Endothelial cell of umbilical vein (primary cell): Measurements from ENCODE around the gene RGS6. TPM values are rescaled to one million over a fixed set of nuclear protein-coding genes. Genes with fewer than 3 reads are reported as not detected.

Source experiments
- BruUV-seq: library from RNA; stranded (reverse); fragments of 400-500 nt; replicated peaks from 2 replicates; lab custom pipeline; 2021; lab: Mats Ljungman, UMichigan
- CTCF ChIA-PET: fragments of 300-600, 350-600 bp; sonication (Branson Sonifier 250); formaldehyde crosslinking; loops from one replicate; lab custom pipeline; 2021; ENCODE audit warnings: antibody characterized with exemption, inconsistent platforms; lab: Charles Lee
- POLR2A ChIA-PET: fragments of 300-600, 350-600 bp; sonication (Branson Sonifier 250); formaldehyde crosslinking; loops from one replicate; lab custom pipeline; 2021; ENCODE audit warnings: antibody characterized with exemption, inconsistent platforms; lab: Charles Lee
- DNase-seq: peaks from one replicate; pipeline ENCODE4 v3.0.0-alpha.2; 2011; ENCODE audit warnings: low read depth, low spot score
- FAIRE-seq: peaks from 2 replicates; lab custom pipeline; 2011; peaks lifted over from hg19 to GRCh38; lab: Jason Lieb, UNC
- H2AFZ ChIP-seq: 2 replicates; pipeline ENCODE4 v1.6.0; 2012; ENCODE audit warnings: low read depth, low read length, control low read depth, inconsistent platforms
- H3K27ac ChIP-seq: 2 replicates; pipeline ENCODE4 v1.5.1; 2011; ENCODE audit warnings: low read depth, mild to moderate bottlenecking, control low read depth, low read length, moderate library complexity; ENCODE audit not compliant: insufficient read depth
- H3K27me3 ChIP-seq, 2 experiments: 2 replicates each; pipeline versions ENCODE4 v1.6.0 to v1.6.1; 2011; ENCODE audit warnings: low read length in 2 of 2, mixed read lengths in 1 of 2; ENCODE audit not compliant: control insufficient read depth in 2 of 2, insufficient read depth in 2 of 2
- H3K36me3 ChIP-seq, 2 experiments: 2 replicates in 1 of 2; 3 replicates in 1 of 2; pipeline ENCODE4 v1.5.1; 2011; ENCODE audit warnings: low read length in 2 of 2, mild to moderate bottlenecking in 1 of 2, moderate library complexity in 1 of 2; ENCODE audit not compliant: control insufficient read depth in 2 of 2, insufficient read depth in 2 of 2; ENCODE audit errors: extremely low read depth in 1 of 2
- H3K4me1 ChIP-seq: 3 replicates; pipeline ENCODE4 v1.5.1; 2011; ENCODE audit warnings: mild to moderate bottlenecking, low read length; ENCODE audit not compliant: control insufficient read depth, insufficient read depth; ENCODE audit errors: extremely low read depth
- H3K4me2 ChIP-seq: 2 replicates; pipeline ENCODE4 v1.6.1; 2011; ENCODE audit warnings: low read length, control low read depth, mixed read lengths; ENCODE audit not compliant: insufficient read depth
- H3K4me3 ChIP-seq, 3 experiments: fragments of 200-600 bp in 1 of 3; sonication (generic), shearing (Covaris generic) in 1 of 3; replicated peaks in 1 of 3; 2 replicates each; pipeline ENCODE4 v1.5.1; 2011 to 2016; ENCODE audit warnings: control low read depth in 3 of 3, low read length in 3 of 3, mild to moderate bottlenecking in 2 of 3, inconsistent platforms in 1 of 3, low read depth in 1 of 3, moderate library complexity in 1 of 3; ENCODE audit not compliant: insufficient read depth in 1 of 3
- H3K79me2 ChIP-seq: 2 replicates; pipeline ENCODE4 v1.6.0; 2012; ENCODE audit warnings: low read length, inconsistent platforms; ENCODE audit not compliant: control insufficient read depth, insufficient read depth
- H3K9ac ChIP-seq: replicated peaks from 2 replicates; pipeline ENCODE3; 2011; ENCODE audit warnings: low read length, control low read depth; ENCODE audit not compliant: insufficient read depth; ENCODE audit errors: extremely low read depth
- H3K9me1 ChIP-seq: replicated peaks from 3 replicates; pipeline ENCODE4 v1.6.0; 2011; ENCODE audit warnings: mild to moderate bottlenecking, low read length; ENCODE audit not compliant: control insufficient read depth, insufficient read depth; ENCODE audit errors: extremely low read depth
- H3K9me3 ChIP-seq: replicated peaks from 2 replicates; pipeline ENCODE4 v1.5.1; 2012; ENCODE audit warnings: low read length, inconsistent platforms; ENCODE audit not compliant: control insufficient read depth, insufficient read depth
- H4K20me1 ChIP-seq: replicated peaks from 2 replicates; pipeline ENCODE3; 2011; ENCODE audit warnings: mild to moderate bottlenecking, low read length; ENCODE audit not compliant: control insufficient read depth, insufficient read depth; ENCODE audit errors: extremely low read depth
- CTCF ChIP-seq, 2 donors: IDR thresholded peaks; 1 replicate in 1 of 2; 2 replicates in 1 of 2; pipeline ENCODE4 v1.5.1; 2011; ENCODE audit warnings: low read length in 2 of 2, mild to moderate bottlenecking in 2 of 2, moderate library complexity in 2 of 2, control low read depth in 1 of 2, inconsistent platforms in 1 of 2, low read depth in 1 of 2; ENCODE audit not compliant: insufficient read depth in 1 of 2; ENCODE audit errors: extremely low read depth in 1 of 2
- EZH2 ChIP-seq: IDR thresholded peaks from 2 replicates; pipeline ENCODE4 v1.6.1; 2012; ENCODE audit warnings: borderline replicate concordance, low read depth, mild to moderate bottlenecking, moderate library complexity, low read length, inconsistent platforms; ENCODE audit not compliant: severe bottlenecking
- FOS ChIP-seq: IDR thresholded peaks from 2 replicates; pipeline ENCODE4 v1.6.1; 2011; ENCODE audit warnings: mild to moderate bottlenecking, low read length, moderate library complexity, borderline replicate concordance; ENCODE audit not compliant: insufficient read depth
- GATA2 ChIP-seq: IDR thresholded peaks from 2 replicates; pipeline ENCODE4 v1.7.0; 2011; ENCODE audit warnings: low read depth, mild to moderate bottlenecking, moderate library complexity, mixed read lengths, low read length; ENCODE audit not compliant: insufficient read length, insufficient read depth
- JUN ChIP-seq: IDR thresholded peaks from 2 replicates; pipeline ENCODE4 v1.6.1; 2011; ENCODE audit warnings: borderline replicate concordance, low read depth; ENCODE audit not compliant: insufficient read length, insufficient read depth
- MAX ChIP-seq: IDR thresholded peaks from 2 replicates; pipeline ENCODE4 v1.6.1; 2011; ENCODE audit not compliant: insufficient read depth, insufficient read length
- MYC ChIP-seq: IDR thresholded peaks from one replicate; pipeline ENCODE4 v1.6.1; 2011; ENCODE audit warnings: mild to moderate bottlenecking, low read depth, low read length
- POLR2A ChIP-seq: IDR thresholded peaks from 2 replicates; pipeline ENCODE4 v1.6.1; 2012; ENCODE audit warnings: low read depth, mild to moderate bottlenecking, control low read depth, low read length
- POLR2AphosphoS5 ChIP-seq: IDR thresholded peaks from 2 replicates; pipeline ENCODE4 v1.6.1; 2012; ENCODE audit warnings: low read depth, mild to moderate bottlenecking, control low read depth, low read length, moderate library complexity; ENCODE audit not compliant: insufficient read depth
- dilution Hi-C: fragments of 300-500 bp; cut with MboI; formaldehyde crosslinking; loops from one replicate; pipeline ENCODE4 v1.15.0; 2019; ENCODE audit warnings: low sequenced_read_pairs; ENCODE audit not compliant: extremely low pct_ligation_motif_present
- intact Hi-C: fragments of 100-400 bp; cut with micrococcal nuclease; formaldehyde crosslinking; loops from one replicate; pipeline ENCODE4 v1.10.0; 2022
- polyA plus RNA-seq, 4 experiments: library from polyadenylated mRNA; depleted of rRNA in 3 of 4; stranded (reverse) in 3 of 4; unstranded in 1 of 4; fragments of >200 nt; gene quantifications; 2 replicates each; pipeline versions ENCODE4 v1.2.1 to v1.2.3, GENCODE V29; 2011 to 2012; ENCODE audit warnings: missing spikeins in 1 of 4
- total RNA-seq: library from RNA; stranded (reverse); gene quantifications from 2 replicates; pipeline ENCODE4 v1.2.3, GENCODE V29; 2021

The RGS6 gene
- total and polyA plus RNA-seq, 2 donors (not counting 3 experiments of a cell fraction or from before 2014, with no cell fraction given) = not detected

- H3K4me2 ChIP-seq = no peak overlapping the region
- no peaks in the 10 kb centered on the region for H4K20me1 ChIP-seq
- POLR2A ChIA-PET = no interaction called here
- CTCF ChIA-PET = no interaction called here
- no peak overlapping the region for H3K4me3 ChIP-seq
- no peak overlapping the region for H2AFZ ChIP-seq
- DNase-seq = no peak
- H3K27me3 ChIP-seq = no peaks in the 10 kb centered on the region
- H3K9ac ChIP-seq = no peak overlapping the region
- no peak for FAIRE-seq
- H3K27ac ChIP-seq = no peak overlapping the region
- BruUV-seq = no TSS peak
- H3K36me3 ChIP-seq = no peaks in the 10 kb centered on the region
- TF ChIP-seq POLR2A (no peak), JUN (no peak), MYC (no peak)
- intact Hi-C loops (no loop called here), dilution Hi-C loops (no loop called here)
- no peaks in the 10 kb centered on the region for H3K9me1 ChIP-seq
- H3K4me1 ChIP-seq = no peaks in the 10 kb centered on the region
- peaks cover 3% of the 10 kb centered on the region for H3K9me3 ChIP-seq
- no peaks in the 10 kb centered on the region for H3K79me2 ChIP-seq
Measured at GRCh38 chr14:72254202-72254936, 322.1 kb downstream of the RGS6 start.

GRCh38 chr14:72254937-72255472, 322.8 kb downstream of the RGS6 start:
- ChIA-PET POLR2A (no interaction called here), CTCF (no interaction called here)
- no peaks in the 10 kb centered on the region for H3K27me3 ChIP-seq
- no peak overlapping the region for H3K4me2 ChIP-seq
- no peak overlapping the region for H3K27ac ChIP-seq
- H3K79me2 ChIP-seq = no peaks in the 10 kb centered on the region
- no peak overlapping the region for H3K9ac ChIP-seq
- H4K20me1 ChIP-seq = no peaks in the 10 kb centered on the region
- H3K9me1 ChIP-seq = no peaks in the 10 kb centered on the region
- BruUV-seq = no TSS peak
- no peak overlapping the region for H3K4me3 ChIP-seq
- no peak for DNase-seq
- TF ChIP-seq CTCF (IDR thresholded peaks at IDR 0.05; ENCODE audit: extremely low read depth in 1 of 2, insufficient read depth in 1 of 2, low read depth in 1 of 2, low read length in 2 of 2) (no peak), FOS (no peak), MAX (no peak), GATA2 (no peak), MYC (no peak), EZH2 (no peak), POLR2AphosphoS5 (no peak), JUN (no peak), POLR2A (no peak)
- intact Hi-C loops (no loop called here), dilution Hi-C loops (no loop called here)
- no peaks in the 10 kb centered on the region for H3K4me1 ChIP-seq
- no peaks in the 10 kb centered on the region for H3K36me3 ChIP-seq
- no peak overlapping the region for H2AFZ ChIP-seq
- FAIRE-seq = no peak
- H3K9me3 ChIP-seq = peaks cover 2% of the 10 kb centered on the region
